GM23248 (cell line): ENCODE measurements around the gene AGRP.

ENCODE experiments used
- EZH2 ChIP-seq: fragments of 200-600 bp; sonication (generic); IDR thresholded peaks from 2 replicates; pipeline ENCODE4 v1.6.1; 2018; ENCODE audit warnings: antibody characterized with exemption, mild to moderate bottlenecking; ENCODE audit not compliant: insufficient read depth, poor library complexity, severe bottlenecking
- EZH2phosphoT487 ChIP-seq: fragments of 200-600 bp; sonication (generic); IDR thresholded peaks from 2 replicates; pipeline ENCODE4 v1.6.1; 2018; ENCODE audit warnings: antibody characterized with exemption, moderate library complexity, mild to moderate bottlenecking, low read depth; ENCODE audit not compliant: insufficient read depth

GRCh38 chr16:67441907-67442306 lies 41.4 kb downstream of the AGRP start:
- TF ChIP-seq EZH2phosphoT487 (no peak), EZH2 (no peak)
